GM23338 (cell line): ENCODE measurements around the gene UMODL1. TPM values are rescaled to one million over a fixed set of nuclear protein-coding genes. Genes with fewer than 3 reads are reported as not detected.

Source experiments
- ATAC-seq: fragments of 200-7000 bp; cut with Tn5 transposase; 3 replicates; pipeline ENCODE4 v1.9.1; 2020
- DNase-seq: peaks from one replicate; pipeline ENCODE4 v3.0.0-alpha.2; 2015; ENCODE audit warnings: low spot score
- H2AFZ ChIP-seq: fragments of 200-600 bp; sonication (generic); 2 replicates; pipeline ENCODE4 v1.8.0; 2016; ENCODE audit warnings: antibody characterized with exemption, mild to moderate bottlenecking, moderate library complexity
- H3F3A ChIP-seq: fragments of 200-600 bp; sonication (generic); replicated peaks from 2 replicates; pipeline ENCODE4 v1.8.0; 2017; ENCODE audit warnings: antibody characterized with exemption, mixed run types, low read depth
- H3K27ac ChIP-seq: fragments of 200-600 bp; sonication (generic); 2 replicates; pipeline ENCODE4 v1.6.1; 2016; ENCODE audit warnings: low read depth
- H3K27me3 ChIP-seq: fragments of 200-600 bp; sonication (generic); 2 replicates; pipeline ENCODE4 v1.8.0; 2016; ENCODE audit warnings: mild to moderate bottlenecking, mixed run types, moderate library complexity; ENCODE audit not compliant: insufficient read depth
- H3K36me3 ChIP-seq: fragments of 200-600 bp; sonication (generic); 2 replicates; pipeline ENCODE4 v1.8.0; 2016; ENCODE audit warnings: mild to moderate bottlenecking; ENCODE audit not compliant: insufficient read depth
- H3K4me1 ChIP-seq: fragments of 200-600 bp; sonication (generic); 2 replicates; pipeline ENCODE4 v1.8.0; 2016; ENCODE audit warnings: mild to moderate bottlenecking, moderate library complexity; ENCODE audit not compliant: insufficient read depth
- H3K4me2 ChIP-seq: fragments of 200-600 bp; sonication (generic); 2 replicates; pipeline ENCODE4 v1.7.1; 2017; ENCODE audit warnings: mixed run types
- H3K4me3 ChIP-seq: fragments of 200-600 bp; sonication (generic); 2 replicates; pipeline ENCODE4 v1.6.1; 2016; ENCODE audit warnings: mixed run types
- H3K79me2 ChIP-seq: fragments of 200-600 bp; sonication (generic); replicated peaks from 2 replicates; pipeline ENCODE4 v1.8.0; 2017; ENCODE audit warnings: mild to moderate bottlenecking; ENCODE audit not compliant: insufficient read depth
- H3K9me2 ChIP-seq: fragments of 200-600 bp; sonication (generic); 2 replicates; pipeline ENCODE4 v1.8.0; 2017; ENCODE audit not compliant: insufficient read depth
- H4K20me1 ChIP-seq: fragments of 200-600 bp; sonication (generic); replicated peaks from 2 replicates; pipeline ENCODE4 v1.8.0; 2017; ENCODE audit warnings: mild to moderate bottlenecking; ENCODE audit not compliant: insufficient read depth
- H3K27ac Mint-ChIP-seq: 2 replicates; pipeline ENCODE4 v1.8.0; 2020; ENCODE audit warnings: inconsistent platforms, mild to moderate bottlenecking, moderate library complexity, mixed read lengths
- H3K27me3 Mint-ChIP-seq: 3 replicates; pipeline ENCODE4 v1.8.0; 2022; ENCODE audit warnings: low read depth, mild to moderate bottlenecking, moderate library complexity, mixed read lengths, inconsistent platforms; ENCODE audit not compliant: insufficient read depth, poor library complexity
- H3K36me3 Mint-ChIP-seq: 3 replicates; pipeline ENCODE4 v1.8.0; 2021; ENCODE audit warnings: low read depth, mild to moderate bottlenecking, inconsistent platforms, moderate library complexity, mixed read lengths
- H3K4me1 Mint-ChIP-seq: 3 replicates; pipeline ENCODE4 v1.8.0; 2020; ENCODE audit warnings: mild to moderate bottlenecking, inconsistent platforms, mixed read lengths
- H3K4me3 Mint-ChIP-seq: 3 replicates; pipeline ENCODE4 v1.8.0; 2021; ENCODE audit warnings: moderate library complexity, mild to moderate bottlenecking, inconsistent platforms, mixed read lengths
- H3K9me3 Mint-ChIP-seq: 3 replicates; pipeline ENCODE4 v1.8.0; 2020; ENCODE audit warnings: moderate library complexity, mild to moderate bottlenecking, inconsistent platforms, mixed read lengths
- CREB1 ChIP-seq: fragments of 250-450 bp; sonication (Bioruptor Pico); IDR thresholded peaks from 2 replicates; pipeline ENCODE4 v1.5.0; 2020; ENCODE audit warnings: low read depth, mild to moderate bottlenecking, moderate library complexity
- ETS1 ChIP-seq: IDR thresholded peaks from 2 replicates; pipeline ENCODE4 v1.6.1; 2016; ENCODE audit warnings: antibody characterized with exemption
- EZH2 ChIP-seq: fragments of 200-600 bp; sonication (generic); IDR thresholded peaks from one replicate; pipeline ENCODE4 v1.8.0; 2017; ENCODE audit warnings: antibody characterized with exemption, mild to moderate bottlenecking, low read depth; ENCODE audit not compliant: unreplicated experiment
- EZH2phosphoT487 ChIP-seq: fragments of 200-600 bp; sonication (generic); IDR thresholded peaks from one replicate; pipeline ENCODE4 v1.8.1; 2018; ENCODE audit warnings: antibody characterized with exemption; ENCODE audit not compliant: unreplicated experiment
- JUNB ChIP-seq: IDR thresholded peaks from one replicate; pipeline ENCODE4 v1.6.1; 2016; ENCODE audit warnings: antibody characterized with exemption; ENCODE audit not compliant: unreplicated experiment
- NANOG ChIP-seq: IDR thresholded peaks from 2 replicates; pipeline ENCODE4 v1.6.1; 2016; ENCODE audit warnings: antibody characterized with exemption, borderline replicate concordance
- POLR2AphosphoS5 ChIP-seq: IDR thresholded peaks from 2 replicates; pipeline ENCODE4 v1.6.1; 2016; ENCODE audit warnings: antibody characterized with exemption, low read depth
- STAT1 ChIP-seq: IDR thresholded peaks from one replicate; pipeline ENCODE4 v1.6.1; 2016; ENCODE audit warnings: antibody characterized with exemption; ENCODE audit not compliant: unreplicated experiment
- ZNF114 ChIP-seq: fragments of 250-450 bp; sonication (Bioruptor Pico); IDR thresholded peaks from 2 replicates; pipeline ENCODE4 v1.5.0; 2020; ENCODE audit warnings: mild to moderate bottlenecking, moderate library complexity
- ZNF331 ChIP-seq: fragments of 250-450 bp; sonication (Bioruptor Pico); IDR thresholded peaks from 2 replicates; pipeline ENCODE4 v1.5.0; 2020; ENCODE audit warnings: low read depth, mild to moderate bottlenecking, moderate library complexity
- ZNF462 ChIP-seq: fragments of 250-450 bp; sonication (Bioruptor Pico); IDR thresholded peaks from 2 replicates; pipeline ENCODE4 v1.5.0; 2020; ENCODE audit warnings: mild to moderate bottlenecking, moderate library complexity
- polyA plus RNA-seq: library from polyadenylated mRNA; unstranded; fragments of >200 nt; fragmentation: Nextera tagmentation; extraction: Ambion mirVana; gene quantifications from 2 replicates; pipeline ENCODE4 v1.2.1, GENCODE V29; 2016
- total RNA-seq: library from RNA; depleted of rRNA; stranded (reverse); fragments of >200 nt; shearing (Covaris generic); gene quantifications from 2 replicates; pipeline ENCODE4 v1.2.3, GENCODE V29; 2014
- TF ChIP-seq, protein P1 (sequence below): IDR thresholded peaks from one replicate; pipeline ENCODE4 v1.6.1; 2018; ENCODE audit warnings: antibody characterized with exemption; ENCODE audit not compliant: unreplicated experiment
- TF ChIP-seq, protein P2 (sequence below), 2 experiments: fragments of 200-600 bp in 1 of 2; sonication (generic) in 1 of 2; conservative IDR thresholded peaks; 2 replicates each; pipeline versions ENCODE4 v1.5.1 to v1.6.1; 2016 to 2017; ENCODE audit warnings: antibody characterized with exemption in 2 of 2, low read depth in 2 of 2, mild to moderate bottlenecking in 2 of 2, moderate library complexity in 1 of 2

UMODL1 gene
- total and polyA plus RNA-seq, 2 experiments from 2014 or later: not detected

- Mint-ChIP-seq H3K4me1 (peaks cover 4% of the 10 kb centered on the region; the same call in 1 of the 3 replicates), H3K4me3 (no peak overlapping the region), H3K36me3 (no peaks in the 10 kb centered on the region), H3K27me3 (peaks cover 9% of the 10 kb centered on the region), H3K27ac (no peak overlapping the region), H3K9me3 (no peaks in the 10 kb centered on the region; the same call in 2 of the 3 replicates)
- Histone ChIP-seq H3K27me3 (no peaks in the 10 kb centered on the region), H3K4me2 (no peak overlapping the region), H3K27ac (no peak overlapping the region), H2AFZ (no peak overlapping the region), H3K9me2 (no peaks in the 10 kb centered on the region), H3K79me2 (no peaks in the 10 kb centered on the region), H3K4me3 (no peak overlapping the region), H3K36me3 (no peaks in the 10 kb centered on the region), H3F3A (no peaks in the 10 kb centered on the region), H4K20me1 (no peaks in the 10 kb centered on the region), H3K4me1 (peaks cover 3% of the 10 kb centered on the region; the same call in 1 of the 2 replicates)
- DNase-seq (no peak), ATAC-seq (no peak)
- TF ChIP-seq, protein P1, sequence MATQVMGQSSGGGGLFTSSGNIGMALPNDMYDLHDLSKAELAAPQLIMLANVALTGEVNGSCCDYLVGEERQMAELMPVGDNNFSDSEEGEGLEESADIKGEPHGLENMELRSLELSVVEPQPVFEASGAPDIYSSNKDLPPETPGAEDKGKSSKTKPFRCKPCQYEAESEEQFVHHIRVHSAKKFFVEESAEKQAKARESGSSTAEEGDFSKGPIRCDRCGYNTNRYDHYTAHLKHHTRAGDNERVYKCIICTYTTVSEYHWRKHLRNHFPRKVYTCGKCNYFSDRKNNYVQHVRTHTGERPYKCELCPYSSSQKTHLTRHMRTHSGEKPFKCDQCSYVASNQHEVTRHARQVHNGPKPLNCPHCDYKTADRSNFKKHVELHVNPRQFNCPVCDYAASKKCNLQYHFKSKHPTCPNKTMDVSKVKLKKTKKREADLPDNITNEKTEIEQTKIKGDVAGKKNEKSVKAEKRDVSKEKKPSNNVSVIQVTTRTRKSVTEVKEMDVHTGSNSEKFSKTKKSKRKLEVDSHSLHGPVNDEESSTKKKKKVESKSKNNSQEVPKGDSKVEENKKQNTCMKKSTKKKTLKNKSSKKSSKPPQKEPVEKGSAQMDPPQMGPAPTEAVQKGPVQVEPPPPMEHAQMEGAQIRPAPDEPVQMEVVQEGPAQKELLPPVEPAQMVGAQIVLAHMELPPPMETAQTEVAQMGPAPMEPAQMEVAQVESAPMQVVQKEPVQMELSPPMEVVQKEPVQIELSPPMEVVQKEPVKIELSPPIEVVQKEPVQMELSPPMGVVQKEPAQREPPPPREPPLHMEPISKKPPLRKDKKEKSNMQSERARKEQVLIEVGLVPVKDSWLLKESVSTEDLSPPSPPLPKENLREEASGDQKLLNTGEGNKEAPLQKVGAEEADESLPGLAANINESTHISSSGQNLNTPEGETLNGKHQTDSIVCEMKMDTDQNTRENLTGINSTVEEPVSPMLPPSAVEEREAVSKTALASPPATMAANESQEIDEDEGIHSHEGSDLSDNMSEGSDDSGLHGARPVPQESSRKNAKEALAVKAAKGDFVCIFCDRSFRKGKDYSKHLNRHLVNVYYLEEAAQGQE: no peak
- TF ChIP-seq ZNF114: no peak
- no peak for TF ChIP-seq ETS1
- TF ChIP-seq STAT1: no peak
- no peak for TF ChIP-seq EZH2
- no peak for TF ChIP-seq JUNB
- TF ChIP-seq, protein P2, sequence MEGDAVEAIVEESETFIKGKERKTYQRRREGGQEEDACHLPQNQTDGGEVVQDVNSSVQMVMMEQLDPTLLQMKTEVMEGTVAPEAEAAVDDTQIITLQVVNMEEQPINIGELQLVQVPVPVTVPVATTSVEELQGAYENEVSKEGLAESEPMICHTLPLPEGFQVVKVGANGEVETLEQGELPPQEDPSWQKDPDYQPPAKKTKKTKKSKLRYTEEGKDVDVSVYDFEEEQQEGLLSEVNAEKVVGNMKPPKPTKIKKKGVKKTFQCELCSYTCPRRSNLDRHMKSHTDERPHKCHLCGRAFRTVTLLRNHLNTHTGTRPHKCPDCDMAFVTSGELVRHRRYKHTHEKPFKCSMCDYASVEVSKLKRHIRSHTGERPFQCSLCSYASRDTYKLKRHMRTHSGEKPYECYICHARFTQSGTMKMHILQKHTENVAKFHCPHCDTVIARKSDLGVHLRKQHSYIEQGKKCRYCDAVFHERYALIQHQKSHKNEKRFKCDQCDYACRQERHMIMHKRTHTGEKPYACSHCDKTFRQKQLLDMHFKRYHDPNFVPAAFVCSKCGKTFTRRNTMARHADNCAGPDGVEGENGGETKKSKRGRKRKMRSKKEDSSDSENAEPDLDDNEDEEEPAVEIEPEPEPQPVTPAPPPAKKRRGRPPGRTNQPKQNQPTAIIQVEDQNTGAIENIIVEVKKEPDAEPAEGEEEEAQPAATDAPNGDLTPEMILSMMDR (conservative IDR thresholded peaks at IDR 0.05; ENCODE audit: low read depth in 2 of 2): no peak
- TF ChIP-seq ZNF331 (CRISPR knock-in tag): no peak
- no peak for TF ChIP-seq POLR2AphosphoS5
- no peak for TF ChIP-seq EZH2phosphoT487
- no peak for TF ChIP-seq NANOG
- no peak for TF ChIP-seq ZNF462 (CRISPR knock-in tag)
- no peak for TF ChIP-seq CREB1 (CRISPR knock-in tag)
Measured at GRCh38 chr21:42147386-42148020, 76.4 kb downstream of the UMODL1 start.
